Upper lobe of left lung (tissue), 6 donors: ENCODE data around the gene TFEC. TPM values are rescaled to one million over a fixed set of nuclear protein-coding genes. Genes with fewer than 3 reads are reported as not detected.
"Not testable (repeated sequence)": the region's sequence is repeated elsewhere in the genome, so short reads cannot be mapped to it uniquely, and the experiment has no call there.

ENCODE experiments used
- ATAC-seq, 2 donors: fragments of 200-7000 bp; cut with Tn5 transposase; one replicate each; pipeline ENCODE4 v1.9.1; 2022; ENCODE audit warnings: mild to moderate bottlenecking in 2 of 2, moderate library complexity in 2 of 2; ENCODE audit not compliant: low FRiP score in 2 of 2
- DNase-seq, 2 donors: peaks; one replicate each; pipeline ENCODE4 v3.0.0-alpha.2; 2019 to 2020
- H3K27ac ChIP-seq, 4 donors: fragments of 200-600 bp; sonication (generic); one replicate each; pipeline ENCODE4 v1.5.1; 2016 to 2019
- H3K27me3 ChIP-seq, 4 donors: fragments of 200-600 bp; sonication (generic); one replicate each; pipeline ENCODE4 v1.5.1; 2017 to 2019
- H3K36me3 ChIP-seq, 4 donors: fragments of 200-600 bp; sonication (generic); one replicate each; pipeline ENCODE4 v1.5.1; 2016 to 2019
- H3K4me1 ChIP-seq, 4 donors: fragments of 200-600 bp; sonication (generic); one replicate each; pipeline ENCODE4 v1.5.1; 2018 to 2019
- H3K4me3 ChIP-seq, 4 donors: fragments of 200-600 bp; sonication (generic); one replicate each; pipeline ENCODE4 v1.5.1; 2017 to 2019; ENCODE audit warnings: mild to moderate bottlenecking in 2 of 4, moderate library complexity in 1 of 4
- H3K9me3 ChIP-seq, 4 donors: fragments of 200-600 bp; sonication (generic); one replicate each; pipeline ENCODE4 v1.5.1; 2018 to 2019
- EP300 ChIP-seq, 4 donors: sonication (generic); formaldehyde crosslinking; IDR thresholded peaks; one replicate each; pipeline ENCODE4 v1.5.1; 2017; ENCODE audit warnings: antibody characterized with exemption in 4 of 4, control low read depth in 2 of 4
- POLR2A ChIP-seq, 4 donors: fragments of 450-650 bp; IDR thresholded peaks; one replicate each; pipeline ENCODE4 v1.5.1; 2016 to 2017; ENCODE audit warnings: antibody characterized with exemption in 4 of 4, mild to moderate bottlenecking in 2 of 4
- POLR2AphosphoS5 ChIP-seq, 2 donors: sonication (generic); formaldehyde crosslinking; IDR thresholded peaks; one replicate each; pipeline ENCODE4 v1.5.1; 2017; ENCODE audit warnings: antibody characterized with exemption in 2 of 2
- WGBS, 2 donors: methylation state at CpG; one replicate each; pipeline ENCODE4 v1.1.5; 2017 to 2018; 5-methylcytosine and 5-hydroxymethylcytosine counted together
- total RNA-seq, 6 donors: library from RNA; depleted of rRNA in 4 of 6; stranded (reverse); fragments of >200 nt in 4 of 6; gene quantifications; one replicate each; pipeline versions ENCODE4 v1.1.0 to v1.2.1, GENCODE V29; 2016 to 2021
- TF ChIP-seq, protein P1 (sequence below), 6 experiments: fragments of 450-650 bp in 4 of 6; fragments of 200-600 bp in 2 of 6; sonication (generic) in 2 of 6; IDR thresholded peaks; one replicate each; pipeline ENCODE4 v1.5.1; 2016 to 2019; ENCODE audit warnings: antibody characterized with exemption in 6 of 6
- donor health status: DM: no; HTN: no; CAD: no; lungs with moderate emphysema.
- donor health status: DM: no; HTN: yes; CAD: no; lungs with severe emphysema.

Gene TFEC
- total RNA-seq, 6 donors from 2014 or later, result 15.4 to 29.4 (median 21.6) TPM

- no peaks in the 10 kb centered on the region for H3K4me1 ChIP-seq
- ATAC-seq (no peak), DNase-seq (no peak)
- H3K4me3 ChIP-seq, result no peak overlapping the region
- no peaks in the 10 kb centered on the region for H3K27me3 ChIP-seq
- TF ChIP-seq POLR2A (IDR thresholded peaks at IDR 0.05), result no peak
- TF ChIP-seq, protein P1, sequence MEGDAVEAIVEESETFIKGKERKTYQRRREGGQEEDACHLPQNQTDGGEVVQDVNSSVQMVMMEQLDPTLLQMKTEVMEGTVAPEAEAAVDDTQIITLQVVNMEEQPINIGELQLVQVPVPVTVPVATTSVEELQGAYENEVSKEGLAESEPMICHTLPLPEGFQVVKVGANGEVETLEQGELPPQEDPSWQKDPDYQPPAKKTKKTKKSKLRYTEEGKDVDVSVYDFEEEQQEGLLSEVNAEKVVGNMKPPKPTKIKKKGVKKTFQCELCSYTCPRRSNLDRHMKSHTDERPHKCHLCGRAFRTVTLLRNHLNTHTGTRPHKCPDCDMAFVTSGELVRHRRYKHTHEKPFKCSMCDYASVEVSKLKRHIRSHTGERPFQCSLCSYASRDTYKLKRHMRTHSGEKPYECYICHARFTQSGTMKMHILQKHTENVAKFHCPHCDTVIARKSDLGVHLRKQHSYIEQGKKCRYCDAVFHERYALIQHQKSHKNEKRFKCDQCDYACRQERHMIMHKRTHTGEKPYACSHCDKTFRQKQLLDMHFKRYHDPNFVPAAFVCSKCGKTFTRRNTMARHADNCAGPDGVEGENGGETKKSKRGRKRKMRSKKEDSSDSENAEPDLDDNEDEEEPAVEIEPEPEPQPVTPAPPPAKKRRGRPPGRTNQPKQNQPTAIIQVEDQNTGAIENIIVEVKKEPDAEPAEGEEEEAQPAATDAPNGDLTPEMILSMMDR (IDR thresholded peaks at IDR 0.05), result no peak
- no peak for TF ChIP-seq POLR2AphosphoS5 (IDR thresholded peaks at IDR 0.05)
- TF ChIP-seq EP300 (IDR thresholded peaks at IDR 0.05), result no peak
- H3K9me3 ChIP-seq, result no peaks in the 10 kb centered on the region
- 69 to 75% methylated on average over 2 of the region's 2 CpGs for WGBS, 2 donors
- H3K36me3 ChIP-seq, result no peaks in the 10 kb centered on the region
- H3K27ac ChIP-seq, result no peak overlapping the region
These were observed 97.7 kb downstream of the TFEC start for GRCh38 chr7:115932880-115933279.

- H3K4me1 ChIP-seq, ATAC-seq, DNase-seq, H3K27me3 ChIP-seq, H3K27ac ChIP-seq, H3K9me3 ChIP-seq, H3K4me3 ChIP-seq, H3K36me3 ChIP-seq: not testable (repeated sequence)
- WGBS, 2 donors, result 92 to 97% methylated on average over 3 to 4 of the region's 4 CpGs
These were observed 100.4 kb downstream of the TFEC start for GRCh38 chr7:115930184-115930583.

GRCh38 chr7:115929736-115930135, 100.8 kb downstream of the TFEC start:
- not testable (repeated sequence) for H3K4me3 ChIP-seq, H3K4me1 ChIP-seq, H3K27me3 ChIP-seq, H3K36me3 ChIP-seq, H3K27ac ChIP-seq, ATAC-seq, H3K9me3 ChIP-seq, DNase-seq
- WGBS, 2 donors, result 94 to 95% methylated on average over 3 of the region's 3 CpGs

DNA sequence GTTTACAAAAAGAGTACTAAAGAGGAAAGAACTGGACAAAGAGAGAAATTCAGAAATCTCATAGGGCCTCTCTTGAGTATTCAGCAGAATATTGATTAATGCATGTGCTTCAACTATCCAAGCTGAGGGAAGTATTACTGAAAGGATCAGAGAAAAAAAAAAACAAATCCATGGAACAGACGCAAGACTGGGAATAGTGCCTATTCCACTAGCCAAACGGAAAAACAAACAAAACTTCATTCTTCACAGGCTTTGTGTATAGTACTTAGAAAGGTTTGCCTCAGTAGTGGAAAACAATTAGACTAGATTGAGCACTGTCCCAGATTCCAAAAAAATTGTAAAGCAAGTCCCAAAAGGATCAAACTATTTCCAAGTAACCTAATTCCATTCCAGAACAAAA, 106.2 kb downstream of the TFEC start:
- WGBS, 2 donors, result 32 to 44% methylated on average over 2 of the region's 2 CpGs
- no peak for DNase-seq
- Histone ChIP-seq H3K9me3 (no peaks in the 10 kb centered on the region), H3K4me1 (peaks cover 0 to 6% (median 0%) of the 10 kb centered on the region in 4 donors), H3K4me3 (no peak overlapping the region), H3K36me3 (no peaks in the 10 kb centered on the region), H3K27ac (no peak overlapping the region), H3K27me3 (no peaks in the 10 kb centered on the region)
- no peak for ATAC-seq
- TF ChIP-seq POLR2A (IDR thresholded peaks at IDR 0.05), result no peak
- TF ChIP-seq EP300 (IDR thresholded peaks at IDR 0.05), result no peak
- TF ChIP-seq, protein P1 (IDR thresholded peaks at IDR 0.05), result no peak
- no peak for TF ChIP-seq POLR2AphosphoS5 (IDR thresholded peaks at IDR 0.05)

DNA sequence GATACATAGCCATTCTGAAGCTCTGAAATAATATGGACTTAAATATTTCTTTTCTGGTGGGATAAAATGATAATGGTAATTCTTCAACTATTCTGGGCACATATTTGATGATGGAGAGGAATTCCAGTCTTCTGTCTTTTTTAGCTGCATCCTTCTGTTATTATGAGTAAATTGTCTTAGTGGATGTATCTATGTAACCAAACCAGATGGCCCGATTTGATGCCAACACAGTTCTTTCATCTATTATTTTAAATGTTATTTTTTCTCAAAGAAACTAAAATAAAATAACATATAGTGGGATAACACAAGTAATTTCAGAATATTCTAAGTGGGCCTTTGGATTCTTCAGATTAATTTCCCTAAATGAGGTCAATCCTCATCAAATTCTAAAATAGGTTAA, 110.2 kb downstream of the TFEC start:
- DNase-seq, result no peak
- H3K36me3 ChIP-seq, result no peaks in the 10 kb centered on the region
- no peak overlapping the region for H3K4me3 ChIP-seq
- H3K4me1 ChIP-seq, result peaks cover 0 to 6% (median 0%) of the 10 kb centered on the region in 4 donors
- no peak overlapping the region for H3K27ac ChIP-seq
- ATAC-seq, result no peak
- no peaks in the 10 kb centered on the region for H3K27me3 ChIP-seq
- H3K9me3 ChIP-seq, result no peaks in the 10 kb centered on the region
- 94 to 97% methylated on average over 1 of the region's 1 CpG for WGBS, 2 donors
- TF ChIP-seq POLR2AphosphoS5 (IDR thresholded peaks at IDR 0.05) (no peak), EP300 (IDR thresholded peaks at IDR 0.05) (no peak), POLR2A (IDR thresholded peaks at IDR 0.05) (no peak)
- TF ChIP-seq, protein P1 (IDR thresholded peaks at IDR 0.05), result no peak

DNA sequence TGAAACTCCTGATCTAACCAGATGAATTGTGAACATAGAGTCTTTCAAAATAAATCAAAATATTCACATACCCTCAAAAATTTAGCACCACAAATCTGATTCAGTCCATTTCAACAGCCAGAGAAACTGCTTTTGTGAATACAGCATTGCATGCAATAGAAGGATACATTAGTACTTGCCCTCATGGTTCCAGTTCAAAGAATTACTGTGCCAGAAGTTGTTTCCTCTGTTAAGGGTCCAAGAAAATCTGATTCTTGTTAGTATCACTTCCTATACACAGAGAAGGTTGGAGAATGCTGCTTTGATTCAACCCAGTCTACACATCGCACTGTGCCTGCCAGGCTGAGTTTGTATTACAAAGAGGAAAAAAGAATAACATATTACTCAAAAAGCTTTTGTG, 115.6 kb downstream of the TFEC start:
- no peaks in the 10 kb centered on the region for H3K27me3 ChIP-seq
- TF ChIP-seq POLR2AphosphoS5 (IDR thresholded peaks at IDR 0.05) (no peak), EP300 (IDR thresholded peaks at IDR 0.05) (no peak), POLR2A (IDR thresholded peaks at IDR 0.05) (no peak)
- TF ChIP-seq, protein P1 (IDR thresholded peaks at IDR 0.05), result no peak
- DNase-seq (no peak), ATAC-seq (no peak)
- H3K4me3 ChIP-seq, result no peak overlapping the region
- no peaks in the 10 kb centered on the region for H3K36me3 ChIP-seq
- no peak overlapping the region for H3K27ac ChIP-seq
- H3K4me1 ChIP-seq, result peaks cover 0 to 6% (median 4%) of the 10 kb centered on the region in 4 donors
- H3K9me3 ChIP-seq, result no peaks in the 10 kb centered on the region
- WGBS, 2 donors, result 54 to 75% methylated on average over 1 of the region's 1 CpG
